ENCODE measurements around the gene ATP8B1.

ATP8B1 gene

GRCh38 chr18:57619876-57620275, 183.2 kb downstream of the ATP8B1 start:
- Histone ChIP-seq H4K20me1 (ENCODE audit: insufficient read depth, low read length, poor library complexity, severe bottlenecking) (peaks cover 26% of the 10 kb centered on the region), H3K9me3 (ENCODE audit: insufficient read depth, low read depth, low read length) (no peaks in the 10 kb centered on the region), H3K79me2 (ENCODE audit: insufficient read depth, low read length) (peaks cover 47% of the 10 kb centered on the region), H2AFZ (ENCODE audit: low read length) (no peak overlapping the region), H3K9me2 (replicated peaks; ENCODE audit: low read depth, low read length) (no peaks in the 10 kb centered on the region), H3K4me3 (ENCODE audit: low read length, poor library complexity, severe bottlenecking) (peak overlapping the region; percentile 90), H3K9ac (ENCODE audit: low read depth, low read length, poor library complexity, severe bottlenecking) (peak overlapping the region; percentile 94), H3K36me3 (ENCODE audit: insufficient read depth, low read length) (peaks cover 6% of the 10 kb centered on the region; the same call in 1 of the 2 replicates), H3F3A (ENCODE audit: low read depth) (no peaks in the 10 kb centered on the region), H3K4me1 (ENCODE audit: insufficient read depth, low read length, poor library complexity, severe bottlenecking) (peaks cover 27% of the 10 kb centered on the region), H3K4me2 (ENCODE audit: low read depth, low read length, poor library complexity, severe bottlenecking) (peak overlapping the region; percentile 83), H3K27me3 (ENCODE audit: insufficient read depth, low read length, poor library complexity, severe bottlenecking) (no peaks in the 10 kb centered on the region)
- no peak for TF ChIP-seq CTCF (conservative IDR thresholded peaks at IDR 0.05; ENCODE audit: low read length)
- TF ChIP-seq EZH2phosphoT487 (IDR thresholded peaks at IDR 0.05; ENCODE audit: borderline replicate concordance): no peak

GRCh38 chr18:57618910-57619309, 184.2 kb downstream of the ATP8B1 start:
- no peak overlapping the region for H2AFZ ChIP-seq (ENCODE audit: low read length)
- no peak overlapping the region for H3K4me3 ChIP-seq (ENCODE audit: low read length, poor library complexity, severe bottlenecking)
- H3K9me2 ChIP-seq (replicated peaks; ENCODE audit: low read depth, low read length): no peaks in the 10 kb centered on the region
- H3K9ac ChIP-seq (ENCODE audit: low read depth, low read length, poor library complexity, severe bottlenecking): no peak overlapping the region
- H3K4me1 ChIP-seq (ENCODE audit: insufficient read depth, low read length, poor library complexity, severe bottlenecking): peaks cover 27% of the 10 kb centered on the region
- peak overlapping the region; percentile 13 for H3K4me2 ChIP-seq (ENCODE audit: low read depth, low read length, poor library complexity, severe bottlenecking)
- no peak for TF ChIP-seq CTCF (conservative IDR thresholded peaks at IDR 0.05; ENCODE audit: low read length)
- no peak for TF ChIP-seq EZH2phosphoT487 (IDR thresholded peaks at IDR 0.05; ENCODE audit: borderline replicate concordance)
- no peaks in the 10 kb centered on the region for H3K9me3 ChIP-seq (ENCODE audit: insufficient read depth, low read depth, low read length)
- peaks cover 30% of the 10 kb centered on the region for H4K20me1 ChIP-seq (ENCODE audit: insufficient read depth, low read length, poor library complexity, severe bottlenecking)
- H3K27me3 ChIP-seq (ENCODE audit: insufficient read depth, low read length, poor library complexity, severe bottlenecking): no peaks in the 10 kb centered on the region
- H3K79me2 ChIP-seq (ENCODE audit: insufficient read depth, low read length): peaks cover 47% of the 10 kb centered on the region
- peaks cover 8% of the 10 kb centered on the region; the same call in 1 of the 2 replicates for H3K36me3 ChIP-seq (ENCODE audit: insufficient read depth, low read length)
- no peaks in the 10 kb centered on the region for H3F3A ChIP-seq (ENCODE audit: low read depth)

GRCh38 chr18:57603871-57604270, 199.2 kb downstream of the ATP8B1 start:
- Histone ChIP-seq H3K36me3 (ENCODE audit: insufficient read depth, low read length) (peaks cover 75% of the 10 kb centered on the region), H3K79me2 (ENCODE audit: insufficient read depth, low read length) (no peaks in the 10 kb centered on the region)
- TF ChIP-seq CTCF (conservative IDR thresholded peaks at IDR 0.05; ENCODE audit: low read length) (no peak), EZH2phosphoT487 (IDR thresholded peaks at IDR 0.05; ENCODE audit: borderline replicate concordance) (no peak)

More at GRCh38 chr18:57603871-57604270, 199.2 kb downstream of the ATP8B1 start:
- no peaks in the 10 kb centered on the region for H3K4me1 ChIP-seq (ENCODE audit: insufficient read depth, low read length, poor library complexity, severe bottlenecking)
- no peaks in the 10 kb centered on the region for H3K27me3 ChIP-seq (ENCODE audit: insufficient read depth, low read length, poor library complexity, severe bottlenecking)
- H3K4me2 ChIP-seq (ENCODE audit: low read depth, low read length, poor library complexity, severe bottlenecking): no peak overlapping the region
- H3K4me3 ChIP-seq (ENCODE audit: low read length, poor library complexity, severe bottlenecking): no peak overlapping the region
- H3K9me2 ChIP-seq (replicated peaks; ENCODE audit: low read depth, low read length): no peaks in the 10 kb centered on the region
- no peaks in the 10 kb centered on the region for H3F3A ChIP-seq (ENCODE audit: low read depth)
- no peak overlapping the region for H2AFZ ChIP-seq (ENCODE audit: low read length)
- H3K9ac ChIP-seq (ENCODE audit: low read depth, low read length, poor library complexity, severe bottlenecking): no peak overlapping the region
- no peaks in the 10 kb centered on the region for H3K9me3 ChIP-seq (ENCODE audit: insufficient read depth, low read depth, low read length)
- no peaks in the 10 kb centered on the region for H4K20me1 ChIP-seq (ENCODE audit: insufficient read depth, low read length, poor library complexity, severe bottlenecking)

Data from Loucy (cell line).